ENCODE results near the gene PCDH8. TPM values are rescaled to one million over a fixed set of nuclear protein-coding genes. Genes with fewer than 3 reads are reported as not detected.
A peak's percentile ranks its signal among the peaks of the same experiment; 100 is the strongest.

PCDH8 gene
- polyA plus RNA-seq, 1 of the 3 experiments (the other 2 are of a cell fraction) = not detected

DNA sequence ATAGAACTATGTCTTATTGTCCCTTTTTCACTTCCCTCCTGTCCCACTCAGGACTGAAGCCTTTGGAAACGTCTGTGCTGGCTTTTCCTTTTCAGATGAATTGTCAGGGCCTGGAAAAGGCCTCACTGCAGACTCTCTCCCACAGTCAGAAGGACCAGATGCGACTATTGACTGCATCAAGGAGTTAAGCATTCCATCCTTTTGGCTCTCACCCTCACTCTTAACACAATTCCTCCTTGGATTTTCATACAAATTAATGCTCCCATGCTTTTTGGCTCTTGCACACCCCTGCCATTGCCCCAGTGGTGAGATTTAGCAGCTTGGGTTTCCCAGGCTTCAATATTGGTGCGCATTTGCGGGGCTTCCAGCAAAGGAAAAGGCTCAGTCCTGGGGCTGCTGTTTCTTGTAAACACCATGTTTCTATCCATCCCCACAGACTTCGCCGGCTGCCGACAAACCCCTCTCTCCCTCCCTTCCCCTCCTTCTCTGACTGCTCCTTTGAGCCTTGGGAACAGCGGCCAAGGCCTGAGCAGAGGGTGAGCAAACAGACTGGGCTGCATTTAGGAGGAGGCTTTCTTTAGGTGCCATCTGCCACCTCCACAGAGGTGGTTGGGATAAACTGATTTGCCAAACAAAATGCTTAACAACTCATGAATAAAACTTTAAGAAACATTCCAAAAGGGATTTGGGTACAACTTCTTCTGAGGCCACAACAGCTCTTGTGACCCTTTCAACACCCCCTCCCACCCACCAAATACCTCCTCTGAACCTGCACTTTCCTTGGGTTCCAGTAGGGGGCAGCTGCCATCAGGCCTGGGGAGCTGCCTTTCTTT, 48.6 kb upstream of the PCDH8 start:
- H3K9me2 ChIP-seq = no peaks in the 10 kb centered on the region
- 67% methylated on average over 7 of the region's 8 CpGs for WGBS (ENCODE audit: low lambda C conversion rate)
- no peaks in the 10 kb centered on the region for H3F3A ChIP-seq (replicated peaks; ENCODE audit: insufficient read depth)
- H2AFZ ChIP-seq (ENCODE audit: low read depth) = no peak overlapping the region
- TF ChIP-seq RAD21 (IDR thresholded peaks at IDR 0.05; ENCODE audit: low read length) = peak; percentile 49
- no peak for TF ChIP-seq JUND (IDR thresholded peaks at IDR 0.05)
- TF ChIP-seq, protein P1, sequence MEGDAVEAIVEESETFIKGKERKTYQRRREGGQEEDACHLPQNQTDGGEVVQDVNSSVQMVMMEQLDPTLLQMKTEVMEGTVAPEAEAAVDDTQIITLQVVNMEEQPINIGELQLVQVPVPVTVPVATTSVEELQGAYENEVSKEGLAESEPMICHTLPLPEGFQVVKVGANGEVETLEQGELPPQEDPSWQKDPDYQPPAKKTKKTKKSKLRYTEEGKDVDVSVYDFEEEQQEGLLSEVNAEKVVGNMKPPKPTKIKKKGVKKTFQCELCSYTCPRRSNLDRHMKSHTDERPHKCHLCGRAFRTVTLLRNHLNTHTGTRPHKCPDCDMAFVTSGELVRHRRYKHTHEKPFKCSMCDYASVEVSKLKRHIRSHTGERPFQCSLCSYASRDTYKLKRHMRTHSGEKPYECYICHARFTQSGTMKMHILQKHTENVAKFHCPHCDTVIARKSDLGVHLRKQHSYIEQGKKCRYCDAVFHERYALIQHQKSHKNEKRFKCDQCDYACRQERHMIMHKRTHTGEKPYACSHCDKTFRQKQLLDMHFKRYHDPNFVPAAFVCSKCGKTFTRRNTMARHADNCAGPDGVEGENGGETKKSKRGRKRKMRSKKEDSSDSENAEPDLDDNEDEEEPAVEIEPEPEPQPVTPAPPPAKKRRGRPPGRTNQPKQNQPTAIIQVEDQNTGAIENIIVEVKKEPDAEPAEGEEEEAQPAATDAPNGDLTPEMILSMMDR (IDR thresholded peaks at IDR 0.05) = peak; percentile 62
- no peaks in the 10 kb centered on the region for H3K4me1 ChIP-seq (ENCODE audit: control insufficient read depth in 1 of 2, insufficient read depth in 2 of 2, low read depth in 1 of 2, low read length in 1 of 2)
- H3K4me3 ChIP-seq (ENCODE audit: low read depth in 2 of 2, low read length in 1 of 2) = no peak overlapping the region
- H3K9me3 ChIP-seq = no peaks in the 10 kb centered on the region
- H4K20me1 ChIP-seq (ENCODE audit: insufficient read depth) = no peaks in the 10 kb centered on the region
- DNase-seq = peak; percentile 61
- no peak overlapping the region for H3K27ac ChIP-seq (ENCODE audit: low read depth in 2 of 2, low read length in 1 of 2)
- ChIA-PET CTCF (interaction anchor here (0.9 to 1.9 kb wide), 11 partner anchors 13 to 255 kb away, joined by 3 to 10 read pairs (median 3); no protein-coding TSS in a partner anchor), POLR2A (no interaction called here)
- no peaks in the 10 kb centered on the region for H3K36me3 ChIP-seq (replicated peaks in 1 of 2; ENCODE audit: control insufficient read depth in 1 of 2, insufficient read depth in 2 of 2, low read length in 1 of 2)
- no peak overlapping the region for H3K4me2 ChIP-seq
- no peaks in the 10 kb centered on the region for H3K27me3 ChIP-seq (ENCODE audit: insufficient read depth)
- H3K9ac ChIP-seq = no peak overlapping the region
- no peaks in the 10 kb centered on the region for H3K79me2 ChIP-seq (ENCODE audit: insufficient read depth)

- H3F3A ChIP-seq (replicated peaks; ENCODE audit: insufficient read depth) = no peaks in the 10 kb centered on the region
- H3K4me2 ChIP-seq = no peak overlapping the region
- H2AFZ ChIP-seq (ENCODE audit: low read depth) = no peak overlapping the region
- no peak for DNase-seq
- no peak overlapping the region for H3K4me3 ChIP-seq (ENCODE audit: low read depth in 2 of 2, low read length in 1 of 2)
- no peaks in the 10 kb centered on the region for H3K79me2 ChIP-seq (ENCODE audit: insufficient read depth)
- no peaks in the 10 kb centered on the region for H3K27me3 ChIP-seq (ENCODE audit: insufficient read depth)
- no peaks in the 10 kb centered on the region for H4K20me1 ChIP-seq (ENCODE audit: insufficient read depth)
- POLR2A ChIA-PET = no interaction called here
- no peaks in the 10 kb centered on the region for H3K4me1 ChIP-seq (ENCODE audit: control insufficient read depth in 1 of 2, insufficient read depth in 2 of 2, low read depth in 1 of 2, low read length in 1 of 2)
- TF ChIP-seq POLR2AphosphoS5 (IDR thresholded peaks at IDR 0.05; ENCODE audit: low read depth, low read length) (no peak), TCF12 (IDR thresholded peaks at IDR 0.05) (no peak), JUND (IDR thresholded peaks at IDR 0.05) (no peak), FOXJ3 (CRISPR knock-in tag; IDR thresholded peaks at IDR 0.05) (no peak), IRF3 (IDR thresholded peaks at IDR 0.05; ENCODE audit: low read depth, low read length) (no peak)
- H3K36me3 ChIP-seq (replicated peaks in 1 of 2; ENCODE audit: control insufficient read depth in 1 of 2, insufficient read depth in 2 of 2, low read length in 1 of 2) = no peaks in the 10 kb centered on the region
- H3K27ac ChIP-seq (ENCODE audit: low read depth in 2 of 2, low read length in 1 of 2) = no peak overlapping the region
- CTCF ChIA-PET = interaction anchor here (0.5 to 2.0 kb wide), 5 partner anchors 16 to 213 kb away, joined by 3 to 8 read pairs (median 4); no protein-coding TSS in a partner anchor
- no peak overlapping the region for H3K9ac ChIP-seq
- no peaks in the 10 kb centered on the region for H3K9me3 ChIP-seq
- WGBS (ENCODE audit: low lambda C conversion rate) = 32% methylated on average over 5 of the region's 5 CpGs
- H3K9me2 ChIP-seq = no peaks in the 10 kb centered on the region
Measured at GRCh38 chr13:52894413-52894812, 46.0 kb upstream of the PCDH8 start.

- Histone ChIP-seq H3K79me2 (ENCODE audit: insufficient read depth) (no peaks in the 10 kb centered on the region), H3K9me2 (no peaks in the 10 kb centered on the region), H3K9me3 (no peaks in the 10 kb centered on the region), H3K36me3 (replicated peaks in 1 of 2; ENCODE audit: control insufficient read depth in 1 of 2, insufficient read depth in 2 of 2, low read length in 1 of 2) (no peaks in the 10 kb centered on the region), H3K4me2 (no peak overlapping the region), H3K4me1 (ENCODE audit: control insufficient read depth in 1 of 2, insufficient read depth in 2 of 2, low read depth in 1 of 2, low read length in 1 of 2) (no peaks in the 10 kb centered on the region), H3K4me3 (ENCODE audit: low read depth in 2 of 2, low read length in 1 of 2) (no peak overlapping the region), H3K9ac (no peak overlapping the region), H3K27me3 (ENCODE audit: insufficient read depth) (no peaks in the 10 kb centered on the region), H4K20me1 (ENCODE audit: insufficient read depth) (no peaks in the 10 kb centered on the region), H2AFZ (ENCODE audit: low read depth) (no peak overlapping the region), H3F3A (replicated peaks; ENCODE audit: insufficient read depth) (no peaks in the 10 kb centered on the region), H3K27ac (ENCODE audit: low read depth in 2 of 2, low read length in 1 of 2) (no peak overlapping the region)
- CTCF ChIA-PET = interaction anchor here (0.6 to 1.8 kb wide), 5 partner anchors 31 to 309 kb away, joined by 3 to 8 read pairs (median 3); no protein-coding TSS in a partner anchor
- no peak for TF ChIP-seq SIN3A (IDR thresholded peaks at IDR 0.05; ENCODE audit: borderline replicate concordance, low read depth, low read length)
- no peak for TF ChIP-seq MXI1 (IDR thresholded peaks at IDR 0.05; ENCODE audit: low read depth, low read length)
- TF ChIP-seq IRF3 (IDR thresholded peaks at IDR 0.05; ENCODE audit: low read depth, low read length) = no peak
- no peak for TF ChIP-seq RCOR1 (IDR thresholded peaks at IDR 0.05; ENCODE audit: low read length)
- TF ChIP-seq FOXM1 (IDR thresholded peaks at IDR 0.05; ENCODE audit: low read depth) = no peak
- TF ChIP-seq GABPA (IDR thresholded peaks at IDR 0.05; ENCODE audit: low read depth) = no peak
- WGBS (ENCODE audit: low lambda C conversion rate) = 29% methylated on average over 4 of the region's 4 CpGs
- DNase-seq = no peak
- POLR2A ChIA-PET = no interaction called here
Measured at GRCh38 chr13:52892925-52893324, 44.5 kb upstream of the PCDH8 start.

All from SK-N-SH (cell line).